Measurements from ENCODE around the gene SYT14.
"Not testable (repeated sequence)": the region's sequence is repeated elsewhere in the genome, so short reads cannot be mapped to it uniquely, and the experiment has no call there.

Gene SYT14

DNA sequence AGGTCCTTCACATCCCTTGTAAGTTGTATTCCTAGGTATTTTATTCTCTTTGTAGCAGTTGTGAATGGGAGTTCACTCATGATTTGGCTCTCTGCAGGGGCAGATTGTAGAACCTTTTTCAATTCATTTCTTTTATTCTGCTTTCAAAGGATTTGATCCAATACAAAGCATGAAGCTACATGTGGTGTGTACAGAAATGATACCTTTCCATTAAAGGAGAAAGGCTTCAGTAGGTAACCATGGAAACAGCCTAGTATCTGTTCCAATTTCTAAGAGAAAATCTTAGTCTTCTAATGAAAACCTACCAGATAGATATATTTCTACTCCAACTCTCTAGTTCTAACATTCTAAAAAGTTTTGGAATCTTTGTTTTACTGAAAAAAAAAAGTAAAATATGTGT is 105.0 kb downstream of the SYT14 start:
- DNase-seq: no peak

DNA sequence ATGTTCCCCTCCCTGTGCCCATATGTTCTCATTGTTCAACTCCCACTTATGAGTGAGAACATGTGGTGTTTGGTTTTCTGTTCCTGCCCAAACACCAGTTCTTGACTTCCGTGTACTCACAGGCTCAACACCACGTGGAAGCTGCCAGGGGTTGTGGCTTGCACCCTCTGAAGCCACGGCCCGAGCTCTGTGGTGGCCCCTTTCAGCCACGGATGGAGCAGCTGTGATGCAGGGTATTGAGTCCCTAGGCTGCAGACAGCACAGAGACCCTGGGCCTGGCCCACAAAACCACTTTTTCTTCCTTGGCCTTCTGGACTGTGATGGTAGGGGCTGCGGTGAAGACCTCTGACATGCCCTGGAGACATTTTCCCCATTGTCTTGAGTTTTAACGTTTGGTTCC is 111.6 kb downstream of the SYT14 start:
- DNase-seq: no peak

DNA sequence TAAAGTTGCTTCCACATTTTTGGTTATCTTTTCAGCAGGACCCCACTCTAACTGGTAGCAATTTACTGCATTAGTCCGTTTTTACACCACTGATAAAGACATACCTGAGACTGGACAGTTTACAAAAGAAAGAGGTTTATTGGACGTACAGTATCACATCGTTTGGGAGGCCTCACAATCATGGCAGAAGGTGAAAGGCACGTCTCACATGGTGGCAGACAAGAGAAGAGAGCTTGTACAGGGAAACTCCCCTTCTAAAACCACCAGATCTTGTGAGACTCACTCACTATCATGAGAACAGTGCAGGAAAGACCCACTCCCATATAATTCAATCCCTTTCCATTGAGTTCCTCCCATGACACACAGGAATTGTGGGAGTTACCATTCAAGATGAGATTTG is 112.5 kb downstream of the SYT14 start:
- not testable (repeated sequence) for DNase-seq

GRCh38 chr1:210053126-210053525 is 115.1 kb downstream of the SYT14 start:
- no peak for DNase-seq

GRCh38 chr1:210057593-210057992 is 119.6 kb downstream of the SYT14 start:
- DNase-seq: no peak

GRCh38 chr1:210061992-210062391 is 124.0 kb downstream of the SYT14 start:
- DNase-seq: no peak

- no peak for DNase-seq
Observed at GRCh38 chr1:210070531-210070930, 132.5 kb downstream of the SYT14 start.

DNA sequence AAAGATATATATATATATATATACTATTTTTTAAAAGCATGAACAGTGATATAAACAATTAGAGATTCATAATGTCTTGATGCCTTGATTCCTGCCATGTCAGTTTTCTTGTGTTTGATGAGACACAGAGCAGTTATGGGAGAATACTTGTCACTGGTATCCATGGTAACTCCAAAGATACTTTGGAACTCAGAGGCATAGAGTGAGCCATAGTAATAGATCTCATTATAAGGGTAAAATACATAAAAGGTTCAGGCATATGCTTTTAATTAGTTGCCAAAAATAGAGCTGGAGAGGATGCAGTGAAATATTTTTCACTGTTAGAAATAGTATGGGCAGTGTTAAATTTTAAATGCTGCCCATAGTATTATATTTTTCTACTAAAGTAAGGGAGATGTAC is 134.1 kb downstream of the SYT14 start:
- peak; percentile 13 for DNase-seq

DNA sequence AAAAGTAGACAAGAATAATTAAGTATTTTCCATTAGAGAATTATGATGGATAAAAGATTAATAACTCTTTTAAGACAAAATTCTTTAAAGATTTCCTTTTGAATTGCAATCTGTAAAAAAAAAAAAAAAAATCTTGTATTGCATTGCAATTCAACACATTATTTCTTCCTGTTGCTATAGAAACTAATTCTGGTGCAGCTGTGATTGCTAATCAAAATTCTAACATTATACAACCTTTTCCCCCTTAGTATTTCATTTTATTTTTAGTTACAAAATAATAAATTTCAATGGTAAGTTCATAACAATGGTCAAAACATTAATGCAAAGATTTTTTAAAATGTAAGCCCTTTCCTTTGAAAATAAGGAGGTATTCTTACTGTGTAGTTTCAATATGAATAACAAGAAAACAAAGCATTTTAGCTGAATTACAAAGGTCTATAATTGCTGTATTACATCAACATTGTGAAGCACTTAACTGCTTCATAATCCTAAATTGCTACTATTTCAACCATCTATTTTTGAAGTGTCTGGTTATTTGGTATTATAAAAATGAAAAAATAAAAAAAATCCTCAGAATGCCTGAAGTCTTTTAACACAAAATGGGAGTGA is 135.0 kb downstream of the SYT14 start:
- no peak for DNase-seq

DNA sequence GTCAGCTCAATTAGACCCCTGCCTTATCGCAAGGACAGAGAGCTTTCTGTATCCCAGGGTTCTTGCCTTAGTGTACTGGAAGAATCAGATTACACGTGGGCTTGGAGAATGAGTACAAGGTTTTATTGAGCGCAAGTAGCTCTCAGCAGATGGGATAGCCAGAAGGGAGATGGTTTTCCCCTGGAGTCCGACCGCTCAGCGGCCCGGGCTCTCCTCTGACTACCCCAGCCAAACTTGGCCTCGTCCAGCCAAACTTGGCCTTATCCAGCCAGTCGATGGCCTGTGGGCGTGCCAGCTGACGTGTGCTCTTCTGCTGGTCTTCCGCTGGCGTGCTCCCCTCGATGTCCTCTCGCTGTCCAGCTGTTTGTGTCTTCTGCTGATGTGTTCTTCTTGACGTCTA is 136.9 kb downstream of the SYT14 start:
- no peak for DNase-seq

DNA sequence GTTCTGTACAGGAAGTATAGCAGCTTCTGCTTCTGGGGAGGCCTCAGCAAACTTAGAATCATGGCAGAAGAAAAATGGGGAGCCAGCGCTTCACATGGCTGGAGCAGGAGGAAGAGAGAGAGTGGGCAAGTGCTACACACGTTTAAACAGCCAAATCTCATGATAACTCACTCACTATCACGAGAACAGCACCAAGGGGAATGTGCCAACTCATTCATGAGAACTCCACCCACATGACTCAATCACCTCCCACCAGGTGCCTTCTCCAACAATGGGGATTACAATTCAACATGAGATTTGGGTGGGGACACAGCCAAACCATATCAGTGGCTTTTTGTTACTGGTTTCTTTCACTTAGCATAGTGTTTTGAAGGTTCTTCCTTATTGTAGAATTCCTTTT is 138.6 kb downstream of the SYT14 start:
- DNase-seq: no peak

DNA sequence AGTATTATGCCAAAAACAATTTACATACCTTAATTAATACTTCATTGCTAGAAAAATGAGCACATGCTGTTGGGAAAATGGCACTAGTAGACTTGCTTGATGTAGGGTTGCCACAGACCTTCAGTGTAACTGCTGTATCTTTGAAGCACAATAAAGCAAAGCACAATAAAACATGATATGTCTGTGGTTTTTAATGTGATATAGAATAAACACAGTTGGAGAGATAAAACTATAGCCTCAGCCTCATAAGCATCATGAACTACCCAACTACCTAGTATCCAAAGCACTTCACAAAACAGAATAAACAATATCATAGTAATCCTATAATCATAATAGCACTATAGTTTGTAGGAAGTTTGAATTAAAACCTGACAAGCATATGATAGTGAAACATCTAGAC is 143.5 kb downstream of the SYT14 start:
- DNase-seq: no peak

- DNase-seq: no peak
Observed at GRCh38 chr1:210085359-210085758, 147.3 kb downstream of the SYT14 start.

DNA sequence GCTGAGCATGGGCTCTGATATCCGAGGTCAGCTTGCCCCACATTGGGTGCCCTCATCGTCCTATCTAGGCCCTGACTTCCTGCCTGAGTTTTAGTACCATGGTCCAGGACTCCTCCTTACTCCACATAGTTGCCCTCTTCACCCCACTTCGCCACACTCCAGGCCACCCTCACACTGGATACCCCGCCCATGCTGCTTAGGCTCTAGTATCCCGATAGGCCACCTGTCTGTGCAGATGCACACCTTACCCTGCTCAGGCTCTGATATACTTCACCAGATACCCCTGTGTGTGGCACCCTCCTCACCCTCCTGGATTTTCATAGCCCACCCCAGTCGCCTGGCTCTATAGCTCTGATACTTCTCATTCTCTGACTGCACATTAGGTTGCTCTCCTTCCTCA is 149.0 kb downstream of the SYT14 start:
- DNase-seq: no peak

GRCh38 chr1:210089855-210090254 is 151.8 kb downstream of the SYT14 start:
- no peak for DNase-seq

GRCh38 chr1:210092366-210092765 is 154.3 kb downstream of the SYT14 start:
- no peak for DNase-seq

DNA sequence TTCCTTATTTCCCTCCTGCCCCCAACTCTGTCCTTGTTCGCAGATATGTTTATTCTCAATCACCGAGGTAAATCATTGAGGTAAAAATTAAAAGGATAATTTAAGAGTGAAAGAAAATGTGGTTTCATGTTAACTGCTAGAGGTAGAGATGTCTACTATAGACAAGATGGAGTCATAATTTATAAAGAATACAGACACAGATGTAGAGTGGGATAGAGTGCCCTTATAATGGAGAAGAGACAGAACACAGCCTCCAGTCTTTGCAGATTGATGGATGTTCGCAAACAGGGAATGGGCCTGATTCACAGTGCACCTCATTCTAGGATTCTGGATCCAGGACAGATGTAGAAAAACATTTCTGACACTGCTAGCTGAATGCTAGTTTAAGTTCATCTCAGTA is 155.4 kb downstream of the SYT14 start:
- DNase-seq: no peak

DNA sequence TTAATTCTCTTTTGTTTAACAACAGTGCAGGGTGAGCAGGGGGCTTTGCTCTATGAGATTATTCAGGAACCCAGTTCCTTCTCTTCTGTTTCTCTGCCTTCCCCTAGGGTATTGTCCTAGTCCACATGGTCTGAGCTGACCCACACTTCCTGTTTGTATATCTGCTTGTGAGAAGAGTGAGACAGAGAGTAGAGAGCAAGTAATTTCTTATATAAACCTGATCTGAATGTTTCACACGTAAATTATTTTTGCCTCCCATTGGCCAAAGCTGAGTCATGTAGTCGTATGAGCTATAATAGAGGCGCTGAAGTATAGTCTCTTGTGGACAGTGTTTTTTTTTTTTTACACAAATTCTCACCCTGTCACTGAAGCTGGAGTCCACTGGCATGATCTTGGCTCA is 160.3 kb downstream of the SYT14 start:
- peak; percentile 9 for DNase-seq

DNA sequence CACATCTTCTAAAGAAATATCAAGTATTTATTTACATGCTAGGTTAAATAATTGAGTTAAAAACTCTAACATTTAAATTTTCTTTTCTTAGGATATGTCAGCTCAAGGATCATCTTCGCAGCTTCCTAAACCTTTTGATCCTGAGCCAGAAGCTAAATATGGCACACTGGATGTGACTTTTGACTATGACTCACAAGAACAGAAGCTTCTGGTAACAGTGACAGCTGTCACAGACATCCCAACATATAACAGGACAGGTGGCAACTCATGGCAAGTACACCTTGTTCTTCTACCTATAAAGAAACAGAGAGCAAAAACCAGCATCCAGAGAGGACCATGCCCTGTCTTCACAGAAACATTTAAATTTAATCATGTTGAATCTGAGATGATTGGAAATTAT is 161.9 kb downstream of the SYT14 start:
- DNase-seq: no peak

- DNase-seq: no peak
Observed at GRCh38 chr1:210104103-210104502, 166.1 kb downstream of the SYT14 start.

GRCh38 chr1:210112906-210113305 is 174.9 kb downstream of the SYT14 start:
- not testable (repeated sequence) for DNase-seq

DNA sequence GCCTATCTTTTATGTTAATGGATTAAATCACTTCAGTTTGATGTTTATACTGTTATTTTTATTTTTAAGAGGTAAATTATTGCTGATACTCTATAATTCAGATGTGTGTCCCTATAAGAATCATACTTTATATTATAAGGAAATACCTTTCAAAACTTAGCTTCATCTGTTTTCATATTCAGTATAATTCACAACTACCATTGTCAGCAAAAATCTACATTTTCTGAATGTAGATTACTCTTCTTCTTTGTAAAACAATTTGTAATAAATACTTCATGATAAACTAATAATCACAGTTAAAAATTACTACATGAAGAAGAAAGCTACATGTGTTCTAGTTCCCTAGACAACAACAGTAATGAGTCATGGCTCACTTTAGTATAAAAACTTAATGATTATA is 179.2 kb downstream of the SYT14 start:
- no peak for DNase-seq

DNA sequence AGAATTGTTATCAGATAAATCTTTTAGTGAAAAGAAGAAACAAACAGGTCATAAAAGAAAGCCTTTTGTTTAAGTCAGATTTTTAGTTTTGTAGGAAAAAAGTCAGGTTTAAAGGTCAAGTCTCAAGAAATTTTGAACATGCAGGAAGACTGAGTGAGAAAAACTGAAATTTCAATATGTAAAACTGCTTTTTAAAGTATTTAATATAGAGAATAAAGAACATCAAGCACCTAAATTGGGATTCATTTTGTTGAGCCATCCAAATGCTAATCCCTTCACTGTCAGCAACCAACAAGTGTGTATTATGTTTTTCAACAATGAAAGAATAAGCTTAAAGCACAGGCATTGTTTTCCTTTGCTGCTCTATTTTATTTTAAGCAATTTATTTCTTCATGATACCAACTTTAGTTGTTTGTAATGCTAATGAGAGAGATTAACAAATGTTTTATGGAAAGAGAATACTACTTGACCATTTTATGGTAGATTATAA is 179.7 kb downstream of the SYT14 start:
- no peak for DNase-seq

GRCh38 chr1:210123383-210123782 is 185.4 kb downstream of the SYT14 start:
- no peak for DNase-seq

- DNase-seq: peak; percentile 35
Observed at GRCh38 chr1:210123924-210124589, 186.0 kb downstream of the SYT14 start.

Data from NCI-H69 (cell line).